Measurements from ENCODE around the gene SEC23B.

DNA sequence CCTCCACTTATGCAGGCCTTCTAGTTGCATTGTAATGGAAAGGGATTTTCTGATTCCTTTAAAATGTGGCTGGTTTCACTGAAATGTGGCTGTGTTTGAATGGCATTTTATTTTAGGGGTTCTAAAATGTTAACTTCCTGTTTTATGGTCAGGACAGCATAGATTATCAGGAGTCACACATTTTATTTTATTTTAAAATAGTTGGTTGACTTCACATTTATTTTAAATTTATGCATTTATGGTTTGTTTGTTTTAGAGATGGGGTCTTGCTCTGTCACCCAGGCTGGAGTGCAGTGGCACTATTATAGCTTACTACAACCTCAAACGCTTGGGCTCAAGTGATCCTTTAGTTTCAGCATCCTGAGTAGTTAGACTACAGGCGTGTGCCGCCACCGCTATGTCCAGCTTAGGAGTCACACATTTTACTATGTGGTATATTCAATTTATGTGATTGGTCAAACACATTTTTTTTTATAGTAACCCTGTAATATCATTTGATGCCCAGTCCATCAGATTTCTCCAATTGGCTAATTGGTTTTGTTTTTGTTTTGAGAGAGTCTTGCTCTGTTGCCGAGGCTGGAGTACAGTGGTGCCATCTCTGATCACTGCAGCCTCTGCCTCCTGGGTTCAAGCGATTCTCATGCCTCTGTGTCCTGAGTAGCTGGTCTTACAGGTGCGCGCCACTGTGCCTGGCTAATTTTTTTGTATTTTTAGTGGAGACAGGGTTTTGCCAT, 82.4 kb downstream of the SEC23B start:
- TF ChIP-seq POLR2AphosphoS5 (IDR thresholded peaks at IDR 0.05; ENCODE audit: low read depth, low read length) (no peak), TAF1 (IDR thresholded peaks at IDR 0.05; ENCODE audit: borderline replicate concordance, insufficient read depth, low read length) (no peak), FOXP2 (optimal IDR thresholded peaks at IDR 0.05; ENCODE audit: borderline replicate concordance, extremely low read depth, extremely low read length, insufficient read depth) (no peak), SIN3A (IDR thresholded peaks at IDR 0.05; ENCODE audit: borderline replicate concordance, insufficient read depth, low read length) (no peak)
- TF ChIP-seq, protein P1, sequence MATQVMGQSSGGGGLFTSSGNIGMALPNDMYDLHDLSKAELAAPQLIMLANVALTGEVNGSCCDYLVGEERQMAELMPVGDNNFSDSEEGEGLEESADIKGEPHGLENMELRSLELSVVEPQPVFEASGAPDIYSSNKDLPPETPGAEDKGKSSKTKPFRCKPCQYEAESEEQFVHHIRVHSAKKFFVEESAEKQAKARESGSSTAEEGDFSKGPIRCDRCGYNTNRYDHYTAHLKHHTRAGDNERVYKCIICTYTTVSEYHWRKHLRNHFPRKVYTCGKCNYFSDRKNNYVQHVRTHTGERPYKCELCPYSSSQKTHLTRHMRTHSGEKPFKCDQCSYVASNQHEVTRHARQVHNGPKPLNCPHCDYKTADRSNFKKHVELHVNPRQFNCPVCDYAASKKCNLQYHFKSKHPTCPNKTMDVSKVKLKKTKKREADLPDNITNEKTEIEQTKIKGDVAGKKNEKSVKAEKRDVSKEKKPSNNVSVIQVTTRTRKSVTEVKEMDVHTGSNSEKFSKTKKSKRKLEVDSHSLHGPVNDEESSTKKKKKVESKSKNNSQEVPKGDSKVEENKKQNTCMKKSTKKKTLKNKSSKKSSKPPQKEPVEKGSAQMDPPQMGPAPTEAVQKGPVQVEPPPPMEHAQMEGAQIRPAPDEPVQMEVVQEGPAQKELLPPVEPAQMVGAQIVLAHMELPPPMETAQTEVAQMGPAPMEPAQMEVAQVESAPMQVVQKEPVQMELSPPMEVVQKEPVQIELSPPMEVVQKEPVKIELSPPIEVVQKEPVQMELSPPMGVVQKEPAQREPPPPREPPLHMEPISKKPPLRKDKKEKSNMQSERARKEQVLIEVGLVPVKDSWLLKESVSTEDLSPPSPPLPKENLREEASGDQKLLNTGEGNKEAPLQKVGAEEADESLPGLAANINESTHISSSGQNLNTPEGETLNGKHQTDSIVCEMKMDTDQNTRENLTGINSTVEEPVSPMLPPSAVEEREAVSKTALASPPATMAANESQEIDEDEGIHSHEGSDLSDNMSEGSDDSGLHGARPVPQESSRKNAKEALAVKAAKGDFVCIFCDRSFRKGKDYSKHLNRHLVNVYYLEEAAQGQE (IDR thresholded peaks at IDR 0.05; ENCODE audit: insufficient read depth in 1 of 2, low read depth in 2 of 2, low read length in 2 of 2) = no peak

All from PFSK-1 (cell line).